Central memory CD8-positive, alpha-beta T cell (primary cell): ENCODE results near the gene ABHD4.
"Not testable (repeated sequence)": the region's sequence is repeated elsewhere in the genome, so short reads cannot be mapped to it uniquely, and the experiment has no call there.

Experiments
- ATAC-seq: fragments of 150-1000 bp; cut with Tn5 transposase; replicated peaks from 2 replicates; pipeline ENCODE4 v1.10.0; 2022; ENCODE audit warnings: mild to moderate bottlenecking, moderate FRiP score, moderate number of reproducible peaks; ENCODE audit not compliant: poor library complexity, severe bottlenecking; ENCODE audit errors: extremely low read depth
- DNase-seq, 2 donors: peaks; one replicate each; pipeline ENCODE4 v3.0.0; 2021; ENCODE audit warnings: low spot score in 2 of 2
- H3K27ac Mint-ChIP-seq: one replicate; pipeline ENCODE4 v1.8.0; 2022; ENCODE audit warnings: low read depth, mild to moderate bottlenecking, moderate library complexity, mixed read lengths
- H3K27me3 Mint-ChIP-seq: one replicate; pipeline ENCODE4 v1.8.0; 2022; ENCODE audit warnings: mixed read lengths
- H3K36me3 Mint-ChIP-seq: one replicate; pipeline ENCODE4 v1.8.0; 2022; ENCODE audit warnings: mild to moderate bottlenecking, moderate library complexity, mixed read lengths; ENCODE audit not compliant: insufficient read depth
- H3K4me1 Mint-ChIP-seq: one replicate; pipeline ENCODE4 v1.8.0; 2022; ENCODE audit warnings: mixed read lengths
- H3K4me3 Mint-ChIP-seq: one replicate; pipeline ENCODE4 v1.8.0; 2022; ENCODE audit warnings: mild to moderate bottlenecking, moderate library complexity, mixed read lengths
- H3K9me3 Mint-ChIP-seq: one replicate; pipeline ENCODE4 v1.8.0; 2022; ENCODE audit warnings: mixed read lengths

ABHD4 gene

DNA sequence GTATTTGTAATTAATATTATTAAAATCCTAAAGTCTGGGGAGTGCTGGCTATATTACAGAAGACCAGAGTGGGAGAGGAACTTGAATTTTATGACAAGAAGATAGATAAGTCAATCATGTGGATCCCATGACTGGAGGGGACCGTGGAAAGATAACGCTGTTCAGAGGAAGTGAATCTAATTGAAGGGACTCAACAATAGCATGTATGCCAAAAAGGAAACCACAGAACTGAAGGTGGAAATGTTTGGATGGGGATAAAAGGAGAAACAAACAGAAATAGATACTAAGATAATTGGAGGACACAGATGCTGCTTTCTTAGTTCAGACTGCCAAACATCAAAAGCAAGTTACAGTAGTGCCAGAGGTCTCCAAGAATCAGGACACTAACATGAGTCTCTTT, 24.9 kb downstream of the ABHD4 start:
- Mint-ChIP-seq H3K27ac (no peak overlapping the region), H3K27me3 (peaks cover 10% of the 10 kb centered on the region), H3K36me3 (no peaks in the 10 kb centered on the region), H3K4me3 (no peak overlapping the region), H3K4me1 (no peaks in the 10 kb centered on the region), H3K9me3 (no peaks in the 10 kb centered on the region)
- ATAC-seq, result no peak
- no peak for DNase-seq

DNA sequence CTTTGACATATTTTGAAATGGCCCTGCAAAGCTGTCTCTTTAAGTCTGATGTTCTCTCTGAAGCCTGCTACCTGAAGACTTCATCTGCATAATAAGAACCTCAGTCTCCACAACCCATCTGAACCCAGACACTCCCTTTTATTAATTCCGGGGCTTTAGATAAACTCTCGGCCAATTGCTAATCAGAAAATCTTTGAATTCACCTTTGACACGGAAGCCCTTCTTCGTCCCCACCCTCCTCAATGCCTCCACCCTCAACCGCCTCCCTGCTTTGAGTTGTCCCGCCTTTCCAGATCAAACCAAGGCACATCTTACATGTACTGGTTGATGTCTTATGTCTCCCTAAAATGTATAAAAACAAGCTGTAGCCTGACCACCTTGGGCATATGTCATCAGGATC, 28.5 kb downstream of the ABHD4 start:
- Mint-ChIP-seq H3K4me1 (no peaks in the 10 kb centered on the region), H3K27me3 (peaks cover 41% of the 10 kb centered on the region), H3K27ac (peak overlapping the region; percentile 32), H3K4me3 (no peak overlapping the region), H3K36me3 (no peaks in the 10 kb centered on the region), H3K9me3 (no peaks in the 10 kb centered on the region)
- DNase-seq, result no peak
- ATAC-seq, result no peak

DNA sequence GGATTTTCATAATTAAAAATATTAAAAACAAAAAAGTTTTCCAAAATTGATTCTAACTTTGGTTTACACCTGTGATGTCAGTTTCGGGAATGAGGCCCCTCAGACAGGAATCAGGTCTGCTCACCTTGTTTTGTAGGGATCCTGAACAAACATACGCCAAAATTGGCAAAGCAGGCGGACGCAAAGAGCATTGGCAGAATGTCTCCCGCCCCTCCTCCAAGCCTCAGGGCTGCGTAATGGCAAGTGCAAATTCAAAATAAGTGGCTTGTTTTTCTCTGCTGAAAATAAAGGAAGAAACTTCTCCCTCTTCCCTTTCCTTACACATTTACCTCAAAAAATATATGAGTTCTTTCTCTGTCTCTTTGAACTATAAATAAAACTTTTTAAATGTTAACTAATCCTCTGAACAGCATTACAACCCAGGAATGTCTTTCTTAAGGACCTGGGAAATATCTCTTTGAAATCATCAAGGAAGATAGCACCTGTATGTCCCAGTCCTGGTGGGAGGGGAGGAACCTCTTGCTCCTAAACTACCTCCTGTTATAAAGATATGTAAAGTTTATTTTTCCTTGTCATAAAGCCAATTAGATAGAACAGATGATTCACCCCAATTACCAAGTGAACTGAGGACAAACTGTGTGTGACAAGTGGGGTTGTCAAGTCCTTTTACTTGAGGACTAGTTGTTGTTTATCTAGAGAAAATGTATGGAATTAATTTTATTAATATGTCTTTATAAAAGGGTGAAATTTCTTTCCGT, 29.6 kb downstream of the ABHD4 start:
- no peak overlapping the region for H3K27ac Mint-ChIP-seq

DNA sequence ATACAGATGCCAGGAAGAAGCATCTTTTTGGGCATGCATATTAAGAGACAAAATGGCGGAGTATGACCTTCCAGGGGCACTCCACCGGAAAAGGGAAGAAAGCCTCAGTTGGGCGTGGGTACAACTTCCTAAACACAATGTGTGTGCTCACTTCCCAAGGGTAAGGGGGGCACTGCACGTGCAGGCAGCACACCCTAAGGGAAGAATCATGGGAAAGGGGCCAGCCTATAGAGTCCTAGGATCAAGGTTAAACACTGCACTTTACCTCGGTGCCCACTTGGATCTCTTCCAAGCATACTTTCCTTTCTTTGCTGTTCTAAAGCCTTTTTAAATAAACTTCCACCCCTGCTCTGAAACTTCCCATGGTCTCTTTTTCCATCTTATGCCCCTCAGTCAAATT, 31.3 kb downstream of the ABHD4 start:
- H3K4me1 Mint-ChIP-seq, result no peaks in the 10 kb centered on the region
- no peak overlapping the region for H3K4me3 Mint-ChIP-seq
- no peak overlapping the region for H3K27ac Mint-ChIP-seq
- H3K27me3 Mint-ChIP-seq, result peaks cover 68% of the 10 kb centered on the region
- DNase-seq, result no peak
- H3K36me3 Mint-ChIP-seq, result no peaks in the 10 kb centered on the region
- ATAC-seq, result no peak
- no peaks in the 10 kb centered on the region for H3K9me3 Mint-ChIP-seq

More for the DNA sequence above, 29.6 kb downstream of the ABHD4 start:
- Mint-ChIP-seq H3K4me1 (no peaks in the 10 kb centered on the region), H3K9me3 (no peaks in the 10 kb centered on the region), H3K27me3 (peaks cover 51% of the 10 kb centered on the region), H3K4me3 (no peak overlapping the region), H3K36me3 (no peaks in the 10 kb centered on the region)
- DNase-seq, result no peak
- no peak for ATAC-seq

DNA sequence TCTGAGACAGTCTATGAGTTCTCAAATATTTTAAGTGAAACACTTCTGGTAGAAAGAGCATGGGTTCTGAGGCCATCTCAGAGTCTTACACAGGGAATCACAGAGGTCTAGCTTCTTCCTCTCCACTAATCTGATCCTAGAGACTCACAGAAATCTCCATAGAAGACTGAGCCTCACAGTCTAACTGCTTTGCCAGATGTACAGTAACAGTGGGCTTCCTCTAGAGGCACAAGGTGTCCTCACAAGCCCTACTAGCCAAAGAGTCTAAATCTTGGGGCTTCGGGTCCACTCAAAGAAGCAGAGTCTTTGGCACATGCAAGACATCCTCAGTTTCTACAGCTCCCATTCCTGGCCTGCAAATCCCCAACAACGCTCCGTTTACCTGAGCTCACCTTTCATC, 32.0 kb downstream of the ABHD4 start:
- no peaks in the 10 kb centered on the region for H3K36me3 Mint-ChIP-seq
- H3K4me3 Mint-ChIP-seq, result no peak overlapping the region
- H3K9me3 Mint-ChIP-seq, result no peaks in the 10 kb centered on the region
- ATAC-seq (no peak), DNase-seq (no peak)
- H3K27me3 Mint-ChIP-seq, result peaks cover 72% of the 10 kb centered on the region
- no peaks in the 10 kb centered on the region for H3K4me1 Mint-ChIP-seq
- H3K27ac Mint-ChIP-seq, result no peak overlapping the region

DNA sequence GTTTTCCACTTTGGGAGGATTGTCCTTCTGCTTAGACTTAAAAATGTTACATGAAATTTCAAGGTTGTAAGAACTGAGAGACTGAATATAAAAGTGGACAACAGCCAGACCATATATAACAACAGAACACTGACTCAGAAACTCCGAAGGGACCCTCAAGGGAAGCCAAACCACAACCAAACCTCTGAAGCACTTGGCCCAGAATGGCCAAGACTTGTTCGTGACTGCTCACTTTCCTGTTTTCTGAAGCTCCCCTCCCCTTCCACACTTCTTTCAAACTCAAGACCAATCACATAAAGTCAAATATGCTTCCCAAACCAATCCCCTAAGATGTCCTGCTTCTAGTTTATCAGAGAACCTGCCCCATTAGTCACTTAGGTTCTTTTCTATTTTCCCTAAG, 32.4 kb downstream of the ABHD4 start:
- peaks cover 72% of the 10 kb centered on the region for H3K27me3 Mint-ChIP-seq
- ATAC-seq (no peak), DNase-seq (no peak)
- no peaks in the 10 kb centered on the region for H3K9me3 Mint-ChIP-seq
- H3K36me3 Mint-ChIP-seq, result no peaks in the 10 kb centered on the region
- no peak overlapping the region for H3K4me3 Mint-ChIP-seq
- no peak overlapping the region for H3K27ac Mint-ChIP-seq
- no peaks in the 10 kb centered on the region for H3K4me1 Mint-ChIP-seq

DNA sequence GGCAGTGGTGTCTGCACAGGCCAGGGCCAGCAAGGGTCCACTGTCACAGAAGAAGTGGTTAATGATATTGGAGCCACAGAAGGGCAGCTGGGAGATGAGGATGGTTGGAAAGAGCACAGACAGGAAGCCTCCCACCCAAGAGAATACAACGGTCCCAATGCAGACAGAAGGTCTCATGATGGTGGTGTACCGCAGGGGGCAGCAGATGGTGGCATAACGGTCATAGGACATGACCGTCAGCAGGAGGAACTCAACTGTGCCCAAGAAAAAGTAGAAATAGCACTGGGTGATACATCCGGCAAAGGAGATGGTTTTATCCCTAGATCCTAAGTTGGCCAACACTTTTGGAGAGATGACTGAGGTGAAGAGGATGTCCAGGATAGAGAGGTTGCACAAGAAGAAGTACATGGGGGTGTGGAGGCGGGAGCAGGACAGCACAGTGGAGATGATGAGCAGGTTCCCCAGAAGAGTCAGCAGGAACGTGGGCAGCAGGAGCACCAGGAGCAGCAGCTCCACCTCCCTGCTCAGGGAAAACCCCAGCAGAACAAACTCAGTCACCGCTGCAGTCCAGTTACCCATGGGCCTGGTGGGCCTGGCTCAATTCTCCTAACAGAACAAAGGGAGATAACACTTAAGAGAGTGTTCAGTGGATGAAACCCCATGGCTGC, 36.3 kb downstream of the ABHD4 start:
- ATAC-seq (no peak), DNase-seq (no peak)
- Mint-ChIP-seq H3K27me3 (peaks cover 53% of the 10 kb centered on the region), H3K9me3 (no peaks in the 10 kb centered on the region), H3K36me3 (no peaks in the 10 kb centered on the region), H3K27ac (no peak overlapping the region), H3K4me1 (no peaks in the 10 kb centered on the region), H3K4me3 (no peak overlapping the region)

DNA sequence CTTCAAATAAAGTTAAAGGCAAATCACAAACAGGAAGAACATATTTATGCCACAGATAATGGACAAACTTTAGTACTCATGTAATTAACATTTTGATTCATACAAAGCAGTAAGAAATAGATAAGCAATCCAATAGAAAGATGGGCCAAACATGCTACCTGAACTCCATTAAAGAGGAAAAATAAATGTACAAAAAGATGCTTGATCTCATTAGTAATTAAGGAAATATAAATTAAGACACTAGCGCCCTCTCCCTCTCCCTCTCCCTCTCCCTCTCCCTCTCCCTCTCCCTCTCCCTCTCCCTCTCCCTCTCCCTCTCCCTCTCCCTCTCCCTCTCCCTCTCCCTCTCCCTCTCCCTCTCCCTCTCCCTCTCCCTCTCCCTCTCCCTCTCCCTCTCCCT, 37.9 kb downstream of the ABHD4 start:
- not testable (repeated sequence) for DNase-seq, H3K9me3 Mint-ChIP-seq, H3K4me3 Mint-ChIP-seq, H3K36me3 Mint-ChIP-seq, H3K27ac Mint-ChIP-seq, H3K4me1 Mint-ChIP-seq, ATAC-seq
- peaks cover 37% of the 10 kb centered on the region for H3K27me3 Mint-ChIP-seq

DNA sequence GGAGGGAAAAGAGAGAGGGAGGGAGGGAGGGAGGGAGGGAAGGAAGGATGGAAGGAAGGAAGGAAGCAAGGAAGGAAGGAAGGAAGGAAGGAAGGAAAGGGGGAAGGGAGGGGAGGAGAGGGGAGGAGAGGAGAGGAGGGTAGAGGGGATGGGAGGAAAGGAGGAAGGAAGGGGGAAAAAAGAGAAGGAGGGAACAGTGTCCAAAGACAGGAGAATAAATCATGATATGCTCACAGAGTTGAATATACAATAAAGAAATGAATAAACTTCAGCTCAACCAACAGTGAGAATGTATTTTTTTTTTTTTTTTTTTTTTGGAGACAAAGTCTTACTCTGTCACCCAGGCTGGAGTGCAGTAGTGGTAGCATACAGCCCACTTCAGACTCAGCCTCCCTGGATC, 42.1 kb downstream of the ABHD4 start:
- Mint-ChIP-seq H3K27ac (no peak overlapping the region), H3K4me3 (no peak overlapping the region), H3K36me3 (peaks cover 2% of the 10 kb centered on the region), H3K4me1 (no peaks in the 10 kb centered on the region), H3K27me3 (no peaks in the 10 kb centered on the region), H3K9me3 (no peaks in the 10 kb centered on the region)
- DNase-seq (no peak), ATAC-seq (no peak)

DNA sequence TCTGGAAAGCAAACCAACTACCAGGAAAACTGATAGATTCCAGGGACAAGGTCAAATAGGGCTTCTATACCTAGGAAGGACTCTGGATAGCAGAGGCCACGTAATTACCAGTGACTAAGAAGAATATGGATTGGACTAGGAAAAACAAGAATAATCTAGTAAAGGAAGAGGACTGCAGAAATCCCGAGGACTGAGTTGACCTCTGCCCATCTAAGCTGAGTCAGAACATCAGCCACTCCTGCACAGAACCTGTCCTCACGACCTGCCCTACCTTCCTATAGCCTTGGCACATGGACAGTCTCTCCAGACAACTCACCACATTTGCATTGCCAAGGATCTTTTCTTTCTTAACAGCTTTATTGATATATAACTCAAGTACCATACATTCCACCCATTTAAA, 43.7 kb downstream of the ABHD4 start:
- Mint-ChIP-seq H3K4me1 (no peaks in the 10 kb centered on the region), H3K36me3 (peaks cover 2% of the 10 kb centered on the region), H3K9me3 (no peaks in the 10 kb centered on the region), H3K27ac (no peak overlapping the region), H3K4me3 (no peak overlapping the region), H3K27me3 (no peaks in the 10 kb centered on the region)
- ATAC-seq, result no peak
- no peak for DNase-seq

DNA sequence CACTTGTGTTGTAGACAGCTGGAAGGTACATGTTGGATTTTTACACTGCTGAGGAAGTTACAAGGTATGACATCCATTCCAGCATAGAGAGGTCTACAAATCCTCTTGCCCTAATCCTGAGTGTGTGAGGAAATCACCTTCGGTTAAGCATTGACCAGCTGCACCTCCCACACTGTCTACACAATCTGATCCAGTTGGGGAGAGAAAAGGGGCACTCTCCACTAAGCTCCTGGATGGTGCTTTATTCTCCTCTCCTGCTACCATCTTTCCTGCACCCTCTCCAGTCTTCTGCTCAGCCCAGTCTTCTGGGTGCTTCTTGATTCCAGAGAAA, 46.2 kb downstream of the ABHD4 start, which contains the start of gene OR6J1:
OR6J1 (minus strand) TSS at position 48 of the 331 bp plus-strand sequence. CDS start 9,541 bp downstream, outside the sequence.
- H3K36me3 Mint-ChIP-seq, result peaks cover 2% of the 10 kb centered on the region
- DNase-seq (no peak), ATAC-seq (no peak)
- no peaks in the 10 kb centered on the region for H3K9me3 Mint-ChIP-seq
- no peaks in the 10 kb centered on the region for H3K27me3 Mint-ChIP-seq
- H3K4me1 Mint-ChIP-seq, result no peaks in the 10 kb centered on the region
- H3K27ac Mint-ChIP-seq, result no peak within 1 kb of the TSS
- no peak within 1 kb of the TSS for H3K4me3 Mint-ChIP-seq

DNA sequence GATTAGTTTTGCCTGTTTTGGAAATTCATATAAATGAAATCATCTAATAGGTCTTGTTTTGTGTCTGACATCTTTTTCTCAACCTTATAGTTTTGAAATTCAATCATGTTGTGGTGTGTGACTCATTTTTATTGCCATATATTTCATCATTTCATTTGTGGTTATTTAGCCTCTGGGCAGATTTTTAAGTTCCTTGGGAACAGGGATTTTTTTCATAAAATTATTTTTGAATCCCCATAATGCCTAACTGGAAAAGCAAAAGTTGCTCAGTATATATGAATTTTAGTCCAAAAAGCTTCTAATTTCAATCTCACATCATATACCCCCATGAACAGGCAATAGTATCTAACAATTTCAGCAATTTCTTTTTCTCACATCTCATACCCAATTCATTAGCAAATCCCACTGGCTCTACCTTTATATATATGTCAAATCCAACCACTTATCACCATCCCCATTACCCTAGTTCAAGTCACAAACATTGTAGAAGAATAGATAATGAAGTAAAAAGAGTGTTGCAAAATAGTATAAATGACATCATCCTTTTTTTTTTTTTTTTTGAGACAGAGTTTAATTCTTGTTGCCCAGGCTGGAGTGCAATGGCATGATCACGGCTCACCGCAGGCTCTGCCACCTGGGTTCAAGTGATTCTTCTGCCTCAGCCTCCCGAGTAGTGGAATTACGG, 48.6 kb downstream of the ABHD4 start:
- H3K9me3 Mint-ChIP-seq, result no peaks in the 10 kb centered on the region
- DNase-seq, result no peak
- no peak overlapping the region for H3K27ac Mint-ChIP-seq
- no peaks in the 10 kb centered on the region for H3K36me3 Mint-ChIP-seq
- ATAC-seq, result no peak
- no peaks in the 10 kb centered on the region for H3K4me1 Mint-ChIP-seq
- H3K4me3 Mint-ChIP-seq, result no peak overlapping the region
- H3K27me3 Mint-ChIP-seq, result no peaks in the 10 kb centered on the region

DNA sequence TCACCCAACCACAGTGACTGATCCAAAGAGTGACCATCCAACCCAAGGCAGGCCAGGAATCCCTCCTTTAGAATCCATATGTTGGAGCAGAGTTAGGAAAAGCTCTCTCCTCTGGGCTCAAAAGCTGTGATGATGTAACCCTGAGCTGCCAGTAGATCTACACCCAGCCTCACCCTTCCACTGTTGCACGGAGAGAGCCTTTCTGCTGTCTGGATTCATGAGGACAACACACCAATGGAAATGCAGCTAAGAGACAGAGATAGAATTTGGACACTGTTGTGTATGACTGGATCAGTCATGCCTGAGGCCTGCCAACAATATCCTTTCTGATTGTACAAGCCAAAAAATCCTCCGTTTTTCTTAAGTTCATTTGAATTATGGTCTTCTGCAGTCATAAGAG, 50.4 kb downstream of the ABHD4 start:
- ATAC-seq (no peak), DNase-seq (no peak)
- Mint-ChIP-seq H3K9me3 (no peaks in the 10 kb centered on the region), H3K4me1 (no peaks in the 10 kb centered on the region), H3K36me3 (no peaks in the 10 kb centered on the region), H3K27ac (no peak overlapping the region), H3K4me3 (no peak overlapping the region), H3K27me3 (no peaks in the 10 kb centered on the region)
